ACHN (cell line): Measurements from ENCODE around the gene SLC41A1.

ENCODE experiments used
- DNase-seq: peaks from one replicate; pipeline ENCODE4 v3.0.0-alpha.2; 2015
- in situ Hi-C: cut with HindIII; loops from 2 replicates; pipeline ENCODE4 v1.10.0; 2017; ENCODE audit warnings: low sequenced_read_pairs, low pct_ligation_motif_present, low pct_unique_long_range_greater_than_20kb

Gene SLC41A1

DNA sequence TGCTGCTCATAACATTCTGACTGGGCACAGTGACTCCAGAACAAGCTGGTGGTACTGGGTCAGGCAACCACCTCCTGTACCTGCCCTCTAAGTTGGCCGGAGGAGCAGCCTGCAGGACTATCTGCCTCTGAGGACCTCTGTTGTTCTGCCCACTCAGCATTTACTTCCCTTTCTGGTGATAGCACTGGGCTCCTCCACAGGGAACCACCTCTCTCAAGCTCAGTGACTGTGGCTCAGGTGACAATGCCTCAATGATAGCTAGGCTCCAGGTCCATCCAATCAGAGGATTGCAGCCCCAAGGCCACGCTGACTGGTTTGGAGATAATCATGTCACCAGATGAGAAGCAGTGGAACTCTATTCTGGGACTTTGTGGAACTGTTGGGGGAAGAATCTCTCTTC lies 15.8 kb downstream of the SLC41A1 start:
- no peak for DNase-seq
- in situ Hi-C loops: no loop called here

DNA sequence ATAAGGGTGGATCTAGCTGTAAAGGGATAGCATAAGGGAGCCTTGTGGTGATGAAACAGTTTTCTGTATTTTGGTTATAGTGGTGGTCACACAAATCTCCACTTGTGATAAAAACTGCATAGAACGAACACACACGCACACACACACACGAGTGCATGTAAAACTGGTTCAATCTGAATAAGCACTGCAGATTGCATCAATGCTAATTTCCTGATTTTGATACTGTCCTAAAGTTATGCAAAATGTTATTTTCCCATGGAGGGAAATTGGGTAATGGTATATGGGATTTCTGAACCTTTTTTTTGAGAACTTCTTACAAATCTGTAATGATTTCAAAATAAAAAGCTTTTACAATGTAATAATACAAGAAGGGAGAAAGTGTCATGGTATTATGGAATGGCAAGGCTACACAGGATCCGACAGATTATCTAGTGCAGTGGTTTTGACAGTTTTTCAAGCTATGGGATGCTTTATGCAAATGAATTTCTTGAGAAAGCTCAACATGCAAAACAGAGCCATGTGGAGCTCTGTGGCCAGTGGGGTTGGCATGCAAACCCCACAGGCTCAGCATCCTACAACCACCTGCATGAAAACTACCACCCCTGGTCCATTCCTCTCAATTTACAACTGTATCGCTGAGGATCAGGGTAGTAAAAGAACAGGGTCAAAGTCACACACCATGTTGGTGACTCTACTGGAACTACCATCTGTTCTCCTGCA lies 18.8 kb downstream of the SLC41A1 start:
- DNase-seq: no peak
- in situ Hi-C loops: no loop called here

DNA sequence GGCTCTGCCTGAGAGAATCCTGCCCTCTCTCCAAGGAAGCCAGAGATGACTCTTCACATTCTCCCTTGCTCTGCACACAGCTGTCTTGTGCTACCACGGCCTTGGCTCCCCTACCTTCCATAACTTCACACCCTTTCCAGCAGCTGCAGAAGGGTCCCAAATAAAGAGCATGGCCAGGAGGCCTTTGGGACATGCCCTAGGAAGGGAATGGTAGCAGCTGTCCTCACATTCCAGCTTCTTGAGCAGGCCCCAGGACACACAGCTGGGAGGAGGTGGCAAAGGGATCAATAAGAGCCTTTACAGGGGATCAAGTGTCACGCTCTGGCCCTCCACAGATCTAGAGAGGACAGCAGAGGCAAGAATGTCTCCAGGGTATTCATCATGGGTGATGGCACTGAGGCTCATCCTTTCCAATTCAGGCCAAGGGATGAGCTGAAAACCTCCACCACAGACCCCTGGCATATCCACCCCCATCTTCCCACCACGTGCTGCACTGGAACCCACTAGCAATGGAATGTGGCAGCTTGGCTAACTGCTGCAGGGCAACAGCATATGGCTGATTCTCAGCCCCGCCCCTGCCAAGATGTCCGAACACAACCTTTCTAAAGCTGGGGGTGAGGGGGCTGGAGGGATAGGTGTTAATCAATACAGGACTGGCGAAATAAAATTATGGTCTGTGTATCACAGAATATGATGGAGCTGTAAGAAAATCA lies 19.9 kb downstream of the SLC41A1 start:
- in situ Hi-C loops: no loop called here
- no peak for DNase-seq

DNA sequence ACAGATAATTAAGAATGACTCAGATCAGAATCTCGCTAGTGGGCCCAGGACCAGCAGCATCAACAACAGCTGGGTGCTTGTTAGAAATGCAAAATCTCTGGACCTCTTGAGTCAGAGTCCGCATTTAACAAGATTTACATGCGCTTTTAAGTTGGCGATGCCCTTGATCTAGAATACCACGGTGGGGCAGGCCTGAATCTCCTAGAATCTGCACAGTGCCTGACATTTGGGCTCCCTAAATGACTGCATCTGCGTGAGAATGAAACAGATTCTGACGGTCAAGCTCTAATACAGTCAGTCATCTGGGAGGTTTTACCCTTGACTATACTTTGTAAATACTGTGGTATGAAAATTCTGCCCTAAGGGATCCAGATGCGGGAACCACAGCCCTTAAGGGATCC lies 20.5 kb downstream of the SLC41A1 start:
- in situ Hi-C loops: no loop called here
- no peak for DNase-seq

DNA sequence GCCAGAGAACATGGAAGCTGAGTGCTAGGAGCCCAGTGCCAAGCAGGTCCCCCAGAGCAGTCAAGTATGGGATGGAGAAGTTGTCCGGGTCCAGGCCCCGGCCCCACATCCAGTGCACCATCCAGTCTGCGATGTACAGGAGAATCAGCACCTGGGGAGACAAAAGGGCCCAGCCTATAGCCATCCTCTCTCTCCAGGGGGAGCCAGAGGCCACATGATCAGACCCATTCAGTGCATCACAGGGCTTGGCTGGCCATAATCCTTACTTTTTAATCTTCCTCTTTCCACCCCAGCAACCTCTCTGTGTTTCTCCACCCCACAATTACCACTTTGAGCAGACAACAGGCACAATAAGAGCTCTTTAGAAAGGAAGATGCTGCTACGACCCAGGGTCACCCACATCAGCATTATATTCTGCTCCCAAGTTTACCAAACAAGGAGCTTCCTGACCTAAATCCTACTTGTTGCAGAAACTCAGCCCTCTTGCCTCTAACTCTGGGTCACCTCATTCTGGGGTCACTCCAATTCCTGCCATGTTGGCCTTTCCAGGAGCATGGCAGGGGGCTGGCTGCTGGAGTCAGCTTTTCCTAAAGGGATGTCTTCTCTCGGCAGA lies 21.3 kb downstream of the SLC41A1 start:
- in situ Hi-C loops: no loop called here

DNA sequence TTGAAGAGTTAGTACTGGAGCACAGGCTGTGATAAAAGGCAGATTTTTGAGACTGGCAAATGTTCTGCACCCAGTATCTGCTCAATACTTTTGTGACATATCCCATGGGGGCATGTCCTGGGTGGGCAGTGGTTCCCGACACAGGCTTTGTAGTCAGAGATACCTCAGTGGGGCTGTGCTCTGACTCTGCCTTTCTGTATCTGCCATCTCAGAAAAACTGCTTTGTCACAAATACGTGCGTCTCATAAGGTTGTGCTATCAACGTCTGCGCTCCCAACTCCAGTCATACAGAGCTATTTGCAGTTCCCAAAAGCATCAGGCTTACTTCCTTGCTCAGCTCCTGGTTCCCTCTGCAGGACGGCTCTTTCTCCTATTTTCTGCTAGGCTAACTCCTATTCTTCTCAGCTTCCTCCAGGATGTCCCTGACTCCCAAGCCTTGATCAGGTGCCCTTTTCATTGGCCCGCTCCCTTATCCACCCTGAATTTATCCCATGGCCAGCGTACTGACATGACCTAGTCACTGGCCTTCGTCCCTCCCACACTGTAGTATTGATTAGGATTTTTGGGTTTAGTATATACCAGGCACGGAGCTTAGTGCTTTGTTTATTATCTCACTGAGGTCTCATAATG lies 25.6 kb downstream of the SLC41A1 start:
- in situ Hi-C loops: no loop called here
- DNase-seq: no peak

More for the DNA sequence above, 21.3 kb downstream of the SLC41A1 start:
- DNase-seq: peak; percentile 65

DNA sequence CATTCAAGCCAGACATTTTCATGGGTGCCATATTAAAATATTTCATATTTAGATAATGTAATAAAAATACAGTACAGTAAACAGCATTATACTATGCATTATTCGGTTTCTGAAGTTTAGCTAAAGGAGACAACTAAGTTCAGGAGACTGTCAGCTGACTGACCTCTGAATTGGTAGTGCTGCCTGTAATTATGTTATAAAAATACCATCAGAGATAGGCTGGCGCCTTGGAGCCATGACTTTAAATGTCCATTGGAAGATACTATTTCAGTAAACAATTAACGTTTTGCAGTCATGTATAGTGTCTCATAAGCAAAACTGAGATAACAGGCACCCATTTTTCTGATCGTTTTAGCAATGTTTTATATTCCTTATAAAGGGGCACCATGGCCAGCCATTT lies 26.4 kb downstream of the SLC41A1 start:
- in situ Hi-C loops: no loop called here
- no peak for DNase-seq

DNA sequence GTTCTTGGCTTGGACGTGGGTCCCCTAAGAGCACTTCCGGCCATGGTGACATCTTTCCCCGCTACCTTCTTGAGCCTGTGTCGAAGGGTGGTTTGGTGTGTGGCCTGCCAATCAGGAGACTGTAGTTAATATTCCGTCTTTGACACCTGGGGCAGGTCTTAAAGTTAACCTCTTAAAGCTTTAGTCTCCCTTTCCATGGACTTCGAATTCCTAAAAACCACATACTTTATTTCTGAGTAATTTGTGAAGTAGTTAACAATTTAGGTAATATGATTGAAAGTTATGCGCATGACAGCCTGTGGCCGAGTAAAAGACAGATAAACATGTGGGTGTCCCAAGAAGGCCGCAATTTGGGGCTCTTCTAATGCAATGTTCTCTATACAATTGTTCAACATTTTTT lies 27.6 kb downstream of the SLC41A1 start:
- DNase-seq: no peak
- in situ Hi-C loops: no loop called here

DNA sequence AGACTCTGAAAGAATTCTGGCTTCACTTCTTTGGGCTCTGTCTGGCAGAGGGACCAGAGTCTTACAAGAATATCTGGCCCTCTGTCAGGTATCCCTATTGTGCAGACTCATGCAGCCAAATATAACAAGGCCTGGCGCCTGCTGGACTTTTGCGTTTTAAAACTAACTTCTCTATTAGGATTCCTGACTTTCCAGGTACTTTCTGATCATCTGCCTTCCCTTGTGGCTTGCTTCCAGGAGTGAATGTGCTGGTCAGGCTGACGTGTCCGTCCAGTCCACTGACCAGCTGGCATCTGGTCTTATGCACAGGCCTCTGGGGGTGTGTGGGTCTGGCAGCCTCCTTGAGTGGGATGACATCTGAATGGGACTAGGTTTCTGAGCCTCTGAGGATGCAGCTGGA lies 29.1 kb downstream of the SLC41A1 start:
- DNase-seq: peak; percentile 92
- in situ Hi-C loops: no loop called here

DNA sequence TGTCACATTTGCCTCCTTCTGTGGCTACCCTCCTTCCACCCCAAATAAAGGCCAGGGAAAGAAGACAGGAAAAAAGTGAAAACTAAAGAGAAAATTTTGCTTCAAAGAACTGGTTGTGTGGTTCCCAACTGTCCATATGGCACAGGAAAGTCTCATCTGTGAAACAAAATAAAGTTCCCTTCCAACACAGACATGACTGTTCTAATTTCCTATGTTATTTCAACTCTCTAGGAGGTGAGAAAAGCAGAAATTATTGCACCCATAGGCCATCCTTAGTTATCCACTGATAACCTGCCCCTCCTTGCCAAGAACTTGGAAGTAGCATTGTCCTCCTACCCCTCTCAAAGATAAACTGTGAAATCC lies 29.6 kb downstream of the SLC41A1 start:
- in situ Hi-C loops: no loop called here
- no peak for DNase-seq

DNA sequence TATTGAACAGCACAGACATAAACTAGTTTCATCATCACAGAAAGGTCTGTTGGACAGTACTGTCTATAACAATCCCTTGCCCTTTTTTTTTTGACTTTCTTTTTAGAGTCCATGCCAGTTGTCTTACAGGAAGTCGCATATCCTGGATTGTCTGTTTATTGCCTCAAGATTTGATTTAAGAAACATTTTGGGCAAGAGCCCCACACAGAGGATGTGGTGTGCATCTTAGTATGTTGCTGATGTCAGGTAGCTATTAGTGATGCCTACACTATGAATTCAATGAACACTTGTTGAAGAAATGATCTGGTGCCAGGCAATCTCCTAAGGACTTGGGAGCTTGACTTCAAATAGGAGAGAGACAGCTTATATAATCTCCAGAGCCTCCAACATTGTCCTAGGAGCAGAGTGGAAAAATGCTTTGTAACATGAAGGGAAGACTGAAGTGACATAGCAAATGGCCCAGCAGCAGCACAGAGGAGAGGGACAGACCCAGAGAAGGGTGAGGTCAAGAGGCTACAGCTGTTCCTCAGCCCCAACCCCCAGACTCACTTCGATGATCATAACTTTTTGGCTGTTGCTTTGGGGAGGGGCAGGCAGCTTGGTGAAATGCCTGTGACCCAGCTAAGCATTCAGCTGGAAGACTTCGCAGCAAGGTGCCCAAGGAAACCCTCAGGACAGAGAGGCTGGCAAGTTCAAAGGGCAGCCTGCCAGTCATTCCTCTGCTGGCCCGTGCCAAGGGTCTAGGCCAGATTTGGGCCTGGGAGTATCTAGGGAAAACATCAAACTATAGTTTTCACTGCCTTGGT lies 30.2 kb downstream of the SLC41A1 start:
- in situ Hi-C loops: no loop called here
- peak; percentile 54 for DNase-seq

DNA sequence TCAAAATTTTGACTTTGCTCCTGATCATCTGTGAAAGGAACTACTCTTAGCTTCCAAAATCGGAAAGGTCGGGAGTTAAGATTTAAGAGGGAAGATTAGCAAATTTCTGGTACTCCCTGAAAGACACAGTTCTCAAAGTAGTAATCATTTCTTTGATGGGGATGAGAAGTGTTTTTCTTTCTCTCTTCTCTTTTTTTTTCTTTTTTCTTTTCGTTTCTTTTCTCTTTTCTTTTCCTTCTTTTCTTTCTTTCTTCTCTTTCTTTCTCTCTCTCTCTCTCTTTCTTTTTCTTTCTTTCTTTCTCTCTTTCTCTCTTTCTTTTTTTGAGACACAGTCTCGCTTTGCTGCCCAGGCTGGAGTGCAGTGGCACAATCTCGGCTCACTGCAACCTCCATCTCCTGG lies 32.7 kb downstream of the SLC41A1 start:
- in situ Hi-C loops: no loop called here
- DNase-seq: no peak

DNA sequence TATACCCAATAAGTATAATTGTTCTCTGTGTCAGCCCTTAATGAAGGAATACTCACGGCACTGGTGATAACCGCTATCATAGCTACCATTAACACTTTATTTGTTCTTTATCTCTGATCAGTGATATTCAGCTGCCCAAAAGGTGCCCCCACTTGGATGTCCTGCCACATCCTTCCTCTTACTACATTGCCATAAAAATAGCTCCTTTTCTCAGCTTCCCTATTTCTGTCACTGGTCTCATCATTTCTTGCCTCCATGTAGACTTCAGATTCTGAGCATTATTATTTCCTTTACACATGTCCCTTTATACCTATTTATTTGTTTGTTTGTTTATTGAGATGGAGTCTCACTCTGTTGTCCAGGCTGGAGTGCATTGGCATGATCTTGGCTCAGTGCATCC lies 35.0 kb downstream of the SLC41A1 start:
- in situ Hi-C loops: no loop called here
- DNase-seq: no peak

DNA sequence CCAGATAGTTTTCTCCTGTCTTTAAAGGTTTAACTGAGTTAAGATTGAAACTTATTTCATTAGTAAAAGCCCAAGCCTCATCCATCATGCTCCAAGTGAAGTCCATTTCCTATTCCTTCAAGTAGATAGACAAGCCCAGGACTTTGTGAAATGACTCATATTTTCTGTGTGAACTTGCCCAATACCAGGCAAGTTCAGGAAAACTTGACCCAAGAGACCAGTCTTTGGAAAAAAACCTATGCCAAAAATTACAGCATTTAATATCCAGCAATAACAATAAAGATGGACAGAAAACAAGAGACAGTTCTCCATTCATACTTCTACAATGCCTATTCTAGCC lies 37.3 kb downstream of the SLC41A1 start:
- peak; percentile 18 for DNase-seq
- in situ Hi-C loops: no loop called here

DNA sequence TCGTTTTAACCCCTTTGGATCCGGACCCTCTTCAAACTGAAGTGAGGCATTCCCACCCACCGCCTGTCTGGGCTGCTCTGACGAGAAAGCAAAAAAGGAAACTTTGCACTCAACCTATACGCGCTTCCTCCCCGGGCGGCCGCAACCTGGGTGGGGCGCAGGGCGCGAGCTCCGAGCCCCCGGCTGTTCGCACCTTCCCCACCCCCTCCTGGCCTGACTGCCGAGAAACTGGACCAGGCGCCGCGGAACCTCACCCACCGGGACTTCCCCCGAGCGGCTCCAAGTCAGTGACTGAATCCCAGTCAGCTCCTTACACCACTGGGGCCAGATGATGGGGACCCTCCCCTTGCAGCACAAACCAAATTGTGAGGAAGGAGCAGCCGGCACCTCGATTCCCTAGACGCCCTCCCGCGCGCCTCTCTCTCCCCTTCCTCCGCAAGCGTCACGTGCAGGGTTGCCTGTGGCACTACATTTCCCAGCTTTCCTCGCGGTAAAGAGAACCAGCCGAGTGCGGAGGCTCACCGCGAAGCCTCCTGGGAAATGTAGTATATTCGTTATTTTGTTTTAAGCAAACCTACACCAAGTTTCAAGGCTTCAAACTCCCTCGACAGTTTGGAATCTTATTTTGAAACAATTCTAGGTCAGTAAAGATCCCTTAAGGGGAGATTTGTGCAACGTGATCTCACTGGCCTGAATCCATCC lies 37.8 kb downstream of the SLC41A1 start, which contains the start of gene RAB29:
Gene RAB29, minus strand, starts transcription at position 468 of the 702 bp plus-strand sequence. CDS start 526 bp downstream, outside the sequence.
- in situ Hi-C loops: no loop called here

DNA sequence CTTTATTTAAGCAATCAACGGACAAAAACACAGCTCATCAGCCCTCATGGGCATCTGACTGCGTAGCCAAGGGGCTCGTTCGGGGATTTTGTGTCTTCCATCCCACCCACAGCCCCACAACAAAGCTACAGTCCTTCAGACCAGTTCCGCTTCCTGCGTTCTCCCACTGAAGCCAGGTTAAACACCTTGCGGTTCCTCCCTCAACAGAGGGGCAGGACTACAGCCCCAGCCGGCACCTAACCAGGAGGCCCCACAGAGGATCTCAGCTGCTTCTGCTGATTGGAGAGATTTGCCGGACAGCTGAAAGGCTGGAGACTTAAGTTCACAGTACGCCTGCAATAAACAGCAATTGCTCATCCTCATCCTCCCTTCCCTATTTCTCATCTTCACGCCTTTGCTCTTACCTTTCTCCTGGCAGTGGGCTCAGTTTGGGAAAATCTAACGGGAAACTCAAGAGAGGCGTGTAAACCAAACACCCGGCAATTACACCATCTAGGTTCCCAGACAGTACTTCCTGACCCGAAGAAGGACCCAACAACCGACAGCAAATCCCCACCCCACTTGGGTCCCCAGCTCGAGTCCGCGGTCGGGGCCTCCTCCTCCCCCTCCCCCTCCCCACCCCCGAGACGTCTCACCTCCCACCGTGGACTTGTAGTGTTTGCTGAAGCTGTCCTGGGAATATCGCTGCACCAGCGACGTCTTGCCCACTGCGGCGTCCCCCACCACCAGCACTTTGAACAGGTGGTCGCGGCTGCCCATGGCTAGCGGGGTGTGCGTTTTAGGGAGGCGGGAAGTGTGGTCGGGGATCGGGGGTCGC lies 38.6 kb downstream of the SLC41A1 start:
- in situ Hi-C loops: no loop called here

More for the DNA sequence above, 37.8 kb downstream of the SLC41A1 start, which contains the start of gene RAB29:
- DNase-seq: peak; percentile 82

DNA sequence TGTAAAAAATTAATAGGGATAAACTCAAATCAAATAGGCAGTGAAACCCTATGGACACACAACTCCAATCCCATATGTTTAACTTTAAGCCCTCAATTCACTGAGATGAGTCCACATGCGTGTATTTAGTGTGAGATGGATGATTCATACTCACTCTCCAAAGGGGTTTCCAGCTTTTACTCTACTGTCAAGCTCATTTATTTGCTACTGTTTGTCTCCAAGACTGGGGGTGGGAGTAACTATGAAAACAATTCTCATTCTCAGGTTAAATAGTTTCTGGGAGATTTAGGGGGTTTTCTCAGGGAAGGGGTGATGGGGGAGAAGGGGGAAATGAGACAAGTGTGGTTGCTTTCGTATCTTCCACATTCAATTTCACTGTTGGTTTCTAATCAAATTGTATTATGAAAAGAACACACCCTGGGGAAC lies 40.4 kb downstream of the SLC41A1 start:
- in situ Hi-C loops: no loop called here
- no peak for DNase-seq

More for the DNA sequence above, 38.6 kb downstream of the SLC41A1 start:
- no peak for DNase-seq
